Gastrocnemius medialis (tissue), 4 donors: ENCODE results near the gene CNTD1. TPM values are rescaled to one million over a fixed set of nuclear protein-coding genes. Genes with fewer than 3 reads are reported as not detected.
"Not testable (repeated sequence)": the region's sequence is repeated elsewhere in the genome, so short reads cannot be mapped to it uniquely, and the experiment has no call there.

Experiments used
- ATAC-seq, 2 donors: fragments of 150-250 bp; one replicate each; pipeline ENCODE4 v1.9.1; 2016
- DNase-seq, 2 donors: peaks; one replicate each; pipeline ENCODE4 v3.0.0-alpha.2; 2019
- H3K27ac ChIP-seq, 4 donors: fragments of 200-600 bp; sonication (generic); 1 replicate in 1 of 4; 2 replicates in 3 of 4; pipeline ENCODE4 v1.5.1; 2016 to 2018; ENCODE audit warnings: mild to moderate bottlenecking in 2 of 4, moderate library complexity in 1 of 4
- H3K27me3 ChIP-seq, 3 donors: fragments of 200-600 bp; sonication (generic) in 2 of 3; 1 replicate in 1 of 3; 2 replicates in 2 of 3; pipeline versions ENCODE4 v1.5.1 to v1.6.0; 2016 to 2019; ENCODE audit warnings: mild to moderate bottlenecking in 1 of 3, moderate library complexity in 1 of 3
- H3K36me3 ChIP-seq, 2 donors: fragments of 200-600 bp; sonication (generic) in 1 of 2; one replicate each; pipeline ENCODE4 v1.5.1; 2017 to 2018
- H3K4me1 ChIP-seq, 2 donors: fragments of 200-600 bp; sonication (generic) in 1 of 2; one replicate each; pipeline ENCODE4 v1.5.1; 2016 to 2017; ENCODE audit warnings: mild to moderate bottlenecking in 2 of 2
- H3K4me3 ChIP-seq, 4 donors: fragments of 200-600 bp; sonication (generic) in 3 of 4; 1 replicate in 1 of 4; 2 replicates in 3 of 4; pipeline ENCODE4 v1.5.1; 2016 to 2019; ENCODE audit warnings: mild to moderate bottlenecking in 2 of 4
- H3K9me3 ChIP-seq, 3 donors: fragments of 200-600 bp; sonication (generic) in 2 of 3; 1 replicate in 1 of 3; 2 replicates in 2 of 3; pipeline ENCODE4 v1.5.1; 2016 to 2019
- CTCF ChIP-seq, 5 experiments: fragments of 450-650 bp in 3 of 5; fragments of 200-600 bp in 2 of 5; sonication (generic) in 2 of 5; IDR thresholded peaks in 4 of 5; conservative IDR thresholded peaks in 1 of 5; 1 replicate in 4 of 5; 2 replicates in 1 of 5; pipeline ENCODE4 v1.5.1; 2016 to 2019; ENCODE audit warnings: antibody characterized with exemption in 5 of 5, mild to moderate bottlenecking in 3 of 5, moderate library complexity in 3 of 5
- POLR2A ChIP-seq, 2 donors: fragments of 450-650 bp; IDR thresholded peaks; one replicate each; pipeline ENCODE4 v1.6.1; 2017; ENCODE audit warnings: antibody characterized with exemption in 2 of 2, mild to moderate bottlenecking in 2 of 2, moderate library complexity in 2 of 2
- in situ Hi-C, 4 donors: fragments of 200-750 bp; cut with MboI; loops; one replicate each; pipeline versions ENCODE4 v1.15.0 to v1.8.0; 2017; ENCODE audit warnings: low sequenced_read_pairs in 4 of 4
- intact Hi-C: fragments of 100-400 bp; cut with DNase I; formaldehyde crosslinking; loops from one replicate; pipeline ENCODE4 v1.15.1; 2023; ENCODE audit warnings: low total_unique reads
- microRNA-seq, 2 donors: library from miRNA; unstranded; fragments of <30 nt; microRNA quantifications; one replicate each; pipeline ENCODE4, GENCODE V29; 2016; ENCODE audit warnings: borderline replicate concordance in 2 of 2
- total RNA-seq, 4 donors: library from RNA; depleted of rRNA; stranded (reverse); fragments of >200 nt; gene quantifications; one replicate each; pipeline versions ENCODE4 v1.1.0 to v1.2.3, GENCODE V29; 2016

Gene CNTD1
- total RNA-seq, 4 donors from 2014 or later: not detected

- Histone ChIP-seq H3K9me3 (no peaks in the 10 kb centered on the region), H3K4me1 (peaks cover 0 to 6% of the 10 kb centered on the region in 2 donors), H3K27me3 (peaks cover 0 to 14% (median 0%) of the 10 kb centered on the region in 3 donors), H3K36me3 (no peaks in the 10 kb centered on the region), H3K27ac (no peak overlapping the region), H3K4me3 (no peak overlapping the region)
- DNase-seq (no peak), ATAC-seq (no peak)
- intact Hi-C loops (no loop called here), in situ Hi-C loops (no loop called here)
- no peak for TF ChIP-seq POLR2A (IDR thresholded peaks at IDR 0.05)
- TF ChIP-seq CTCF (IDR thresholded peaks at IDR 0.05 in 4 of 5, conservative IDR thresholded peaks at IDR 0.05 in 1 of 5): no peak
These were observed 56.5 kb downstream of the CNTD1 start for GRCh38 chr17:42855048-42855596.

GRCh38 chr17:42856093-42856492, 57.4 kb downstream of the CNTD1 start:
- H3K27ac ChIP-seq, intact Hi-C loops, in situ Hi-C loops, ATAC-seq, DNase-seq, H3K36me3 ChIP-seq, H3K4me3 ChIP-seq, H3K4me1 ChIP-seq, H3K9me3 ChIP-seq: not testable (repeated sequence)
- H3K27me3 ChIP-seq: peaks cover 0 to 14% (median 0%) of the 10 kb centered on the region in 3 donors

GRCh38 chr17:42856516-42856915, 57.9 kb downstream of the CNTD1 start:
- ATAC-seq, H3K4me3 ChIP-seq, DNase-seq, intact Hi-C loops, H3K4me1 ChIP-seq, H3K9me3 ChIP-seq, H3K27ac ChIP-seq, H3K36me3 ChIP-seq, in situ Hi-C loops: not testable (repeated sequence)
- peaks cover 0 to 14% (median 0%) of the 10 kb centered on the region in 3 donors for H3K27me3 ChIP-seq

- in situ Hi-C loops (no loop called here), intact Hi-C loops (no loop called here)
- Histone ChIP-seq H3K4me1 (no peaks in the 10 kb centered on the region), H3K27me3 (peaks cover 0 to 12% (median 0%) of the 10 kb centered on the region in 3 donors), H3K36me3 (no peaks in the 10 kb centered on the region), H3K9me3 (no peaks in the 10 kb centered on the region), H3K27ac (no peak overlapping the region), H3K4me3 (no peak overlapping the region)
- ATAC-seq (no peak), DNase-seq (no peak)
- TF ChIP-seq CTCF (IDR thresholded peaks at IDR 0.05 in 4 of 5, conservative IDR thresholded peaks at IDR 0.05 in 1 of 5) (no peak), POLR2A (IDR thresholded peaks at IDR 0.05) (no peak)
These were observed 58.7 kb downstream of the CNTD1 start for GRCh38 chr17:42857389-42857788.

Small RNAs within 50 kb of the gene (microRNA-seq; reads per million reads assigned to microRNA genes)
- gene MIR6781: 0 reads per million in 2 donors

Other genes with a start within 250 kb of the CNTD1 start
- gene HSD17B1, start 245.9 kb upstream of the CNTD1 start, total RNA-seq: under 1 TPM in 3 of 4 donors, not detected in 1; 0.33 to 0.66 (median 0.47) TPM
- gene COASY, start 236.7 kb upstream of the CNTD1 start, total RNA-seq: 10 to 100 TPM; 22.4 to 39.9 (median 27.5) TPM
- gene MLX, start 231.8 kb upstream of the CNTD1 start, total RNA-seq: 10 to 100 TPM; 49.7 to 81.9 (median 53.8) TPM
- gene PSMC3IP, start 221.1 kb upstream of the CNTD1 start, total RNA-seq: 1 to 10 TPM in 2 of 4 donors, under 1 TPM in 2; 0.46 to 2.7 (median 1.4) TPM
- gene RETREG3, start 189.5 kb upstream of the CNTD1 start, total RNA-seq: 10 to 100 TPM; 50.7 to 65.5 (median 60.5) TPM
- gene TUBG1, start 189.2 kb upstream of the CNTD1 start, total RNA-seq: 100 to 1,000 TPM in 1 of 4 donors, 10 to 100 TPM in 3; 54.7 to 125 (median 91.7) TPM
- gene TUBG2, start 139.6 kb upstream of the CNTD1 start, total RNA-seq: 1 to 10 TPM; 3.9 to 5.2 (median 4.2) TPM
- 10 to 100 TPM; 13.4 to 36.0 (median 31.3) TPM for gene PLEKHH3, start 121.9 kb upstream of the CNTD1 start, total RNA-seq
- gene CCR10, start 117.0 kb upstream of the CNTD1 start, total RNA-seq: 1 to 10 TPM; 2.0 to 4.6 (median 4.0) TPM
- under 1 TPM; 0.22 to 0.41 (median 0.40) TPM for gene CNTNAP1, start 116.3 kb upstream of the CNTD1 start, total RNA-seq
- gene EZH1, start 53.8 kb upstream of the CNTD1 start, total RNA-seq: 10 to 100 TPM; 32.6 to 55.2 (median 47.5) TPM
- gene RAMP2, start 37.6 kb upstream of the CNTD1 start, total RNA-seq: 10 to 100 TPM; 17.5 to 31.2 (median 20.7) TPM
- 10 to 100 TPM; 44.8 to 54.6 (median 53.5) TPM for gene VPS25, start 25.4 kb upstream of the CNTD1 start, total RNA-seq
- not detected for gene WNK4, start 18.3 kb upstream of the CNTD1 start, total RNA-seq
- 100 to 1,000 TPM in 1 of 4 donors, 10 to 100 TPM in 3; 76.2 to 104 (median 86.8) TPM for gene COA3, start 157 bp upstream of the CNTD1 start, total RNA-seq
- gene BECN1, start 25.4 kb downstream of the CNTD1 start, total RNA-seq: 100 to 1,000 TPM in 1 of 4 donors, 10 to 100 TPM in 3; 82.3 to 102 (median 88.0) TPM
- gene PSME3, start 34.5 kb downstream of the CNTD1 start, total RNA-seq: 100 to 1,000 TPM in 1 of 4 donors, 10 to 100 TPM in 3; 84.2 to 101 (median 88.7) TPM
- gene AOC2, start 45.7 kb downstream of the CNTD1 start, total RNA-seq: 1 to 10 TPM in 2 of 4 donors, under 1 TPM in 2; 0.81 to 1.2 (median 1.0) TPM
- 1 to 10 TPM; 2.2 to 7.2 (median 4.2) TPM for gene AOC3, start 52.3 kb downstream of the CNTD1 start, total RNA-seq
- gene G6PC1, start 101.9 kb downstream of the CNTD1 start, total RNA-seq: under 1 TPM in 2 of 4 donors, not detected in 2; 0.36 to 0.47 TPM
- 10 to 100 TPM; 21.4 to 30.1 (median 26.5) TPM for gene AARSD1, start 165.6 kb downstream of the CNTD1 start, total RNA-seq
- gene PTGES3L, start 181.2 kb downstream of the CNTD1 start, total RNA-seq: 10 to 100 TPM; 29.1 to 68.3 (median 31.0) TPM
- gene RUNDC1, start 181.7 kb downstream of the CNTD1 start, total RNA-seq: 10 to 100 TPM; 13.8 to 19.8 (median 16.4) TPM
- gene RPL27, start 199.6 kb downstream of the CNTD1 start, total RNA-seq: 1,000 to 10,000 TPM in 2 of 4 donors, 100 to 1,000 TPM in 2; 800 to 1,300 (median 1,077) TPM
- 10 to 100 TPM in 1 of 4 donors, 1 to 10 TPM in 3; 1.3 to 11.0 (median 4.0) TPM for gene IFI35, start 207.9 kb downstream of the CNTD1 start, total RNA-seq
- 10 to 100 TPM; 18.0 to 49.5 (median 35.8) TPM for gene VAT1, start 223.5 kb downstream of the CNTD1 start, total RNA-seq
- gene RND2, start 226.4 kb downstream of the CNTD1 start, total RNA-seq: under 1 TPM in 3 of 4 donors, not detected in 1; 0.04 to 0.10 (median 0.10) TPM